Measurements from ENCODE around the gene SHISA7.
"Not testable (repeated sequence)": the region's sequence is repeated elsewhere in the genome, so short reads cannot be mapped to it uniquely, and the experiment has no call there.

The SHISA7 gene

GRCh38 chr19:55443824-55444480 is 852 bp upstream of the SHISA7 start:
- DNase-seq: no peak

- DNase-seq: peak; percentile 37
Measured at GRCh38 chr19:55442372-55442961, 633 bp downstream of the SHISA7 start.

GRCh38 chr19:55441692-55442321 is 1.3 kb downstream of the SHISA7 start:
- DNase-seq: no peak

- DNase-seq: no peak
Measured at GRCh38 chr19:55441319-55441691, 1.8 kb downstream of the SHISA7 start.

- no peak for DNase-seq
Measured at GRCh38 chr19:55440411-55441105, 2.5 kb downstream of the SHISA7 start.

GRCh38 chr19:55439052-55439451 is 4.0 kb downstream of the SHISA7 start:
- no peak for DNase-seq

- DNase-seq: peak; percentile 43
Measured at GRCh38 chr19:55437410-55437809, 5.7 kb downstream of the SHISA7 start.

GRCh38 chr19:55436847-55437246 is 6.3 kb downstream of the SHISA7 start:
- DNase-seq: no peak

- DNase-seq: no peak
Measured at GRCh38 chr19:55435020-55435419, 8.1 kb downstream of the SHISA7 start.

GRCh38 chr19:55434356-55434919 is 8.7 kb downstream of the SHISA7 start:
- no peak for DNase-seq

GRCh38 chr19:55433292-55433691 is 9.8 kb downstream of the SHISA7 start:
- DNase-seq: no peak

GRCh38 chr19:55432241-55432959 is 10.7 kb downstream of the SHISA7 start:
- no peak for DNase-seq

GRCh38 chr19:55431183-55431582 is 11.9 kb downstream of the SHISA7 start:
- no peak for DNase-seq

GRCh38 chr19:55426042-55426441 is 17.1 kb downstream of the SHISA7 start:
- no peak for DNase-seq

GRCh38 chr19:55424518-55424917 is 18.6 kb downstream of the SHISA7 start:
- DNase-seq: no peak

- no peak for DNase-seq
Measured at GRCh38 chr19:55423225-55424005, 19.7 kb downstream of the SHISA7 start.

- not testable (repeated sequence) for DNase-seq
Measured at GRCh38 chr19:55421281-55421680, 21.8 kb downstream of the SHISA7 start.

GRCh38 chr19:55419624-55420236 is 23.4 kb downstream of the SHISA7 start:
- DNase-seq: no peak

- no peak for DNase-seq
Measured at GRCh38 chr19:55419103-55419502, 24.0 kb downstream of the SHISA7 start.

- peak; percentile 44 for DNase-seq
Measured at GRCh38 chr19:55418185-55418584, 24.9 kb downstream of the SHISA7 start.

- DNase-seq: no peak
Measured at GRCh38 chr19:55410168-55410567, 32.9 kb downstream of the SHISA7 start.

GRCh38 chr19:55409179-55409578 is 33.9 kb downstream of the SHISA7 start:
- not testable (repeated sequence) for DNase-seq

Measured in NCI-H510A treated with DMSO at 0.1 percent for 48 hours (cell line).